NCI-H526 treated with DMSO at 0.1 percent for 48 hours (cell line): ENCODE results near the gene OR10T2.
"Not testable (repeated sequence)": the region's sequence is repeated elsewhere in the genome, so short reads cannot be mapped to it uniquely, and the experiment has no call there.

ENCODE experiments used
- DNase-seq: peaks from one replicate; lab custom pipeline; 2025; lab: John Stamatoyannopoulos, UW

Gene OR10T2

DNA sequence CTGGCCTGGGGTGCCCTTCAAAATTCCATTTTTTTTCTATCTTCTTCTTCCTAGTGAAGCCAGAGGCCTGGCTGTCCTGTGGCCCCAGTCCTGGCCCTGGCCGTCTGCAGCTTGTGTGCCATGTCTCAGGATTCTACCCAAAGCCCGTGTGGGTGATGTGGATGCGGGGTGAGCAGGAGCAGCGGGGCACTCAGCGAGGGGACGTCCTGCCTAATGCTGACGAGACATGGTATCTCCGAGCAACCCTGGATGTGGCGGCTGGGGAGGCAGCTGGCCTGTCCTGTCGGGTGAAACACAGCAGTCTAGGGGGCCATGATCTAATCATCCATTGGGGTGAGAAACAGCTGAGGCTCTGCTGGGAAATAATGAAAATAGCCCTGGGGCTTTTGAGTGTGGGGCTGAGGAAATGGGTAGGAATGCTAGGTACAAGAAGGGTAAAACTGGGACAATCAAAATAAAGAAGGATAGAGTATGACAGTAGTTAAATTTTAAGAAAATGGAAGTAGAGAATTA, 43.4 kb downstream of the OR10T2 start:
- no peak for DNase-seq

- no peak for DNase-seq
Measured at GRCh38 chr1:158354255-158354654, 45.0 kb downstream of the OR10T2 start.

DNA sequence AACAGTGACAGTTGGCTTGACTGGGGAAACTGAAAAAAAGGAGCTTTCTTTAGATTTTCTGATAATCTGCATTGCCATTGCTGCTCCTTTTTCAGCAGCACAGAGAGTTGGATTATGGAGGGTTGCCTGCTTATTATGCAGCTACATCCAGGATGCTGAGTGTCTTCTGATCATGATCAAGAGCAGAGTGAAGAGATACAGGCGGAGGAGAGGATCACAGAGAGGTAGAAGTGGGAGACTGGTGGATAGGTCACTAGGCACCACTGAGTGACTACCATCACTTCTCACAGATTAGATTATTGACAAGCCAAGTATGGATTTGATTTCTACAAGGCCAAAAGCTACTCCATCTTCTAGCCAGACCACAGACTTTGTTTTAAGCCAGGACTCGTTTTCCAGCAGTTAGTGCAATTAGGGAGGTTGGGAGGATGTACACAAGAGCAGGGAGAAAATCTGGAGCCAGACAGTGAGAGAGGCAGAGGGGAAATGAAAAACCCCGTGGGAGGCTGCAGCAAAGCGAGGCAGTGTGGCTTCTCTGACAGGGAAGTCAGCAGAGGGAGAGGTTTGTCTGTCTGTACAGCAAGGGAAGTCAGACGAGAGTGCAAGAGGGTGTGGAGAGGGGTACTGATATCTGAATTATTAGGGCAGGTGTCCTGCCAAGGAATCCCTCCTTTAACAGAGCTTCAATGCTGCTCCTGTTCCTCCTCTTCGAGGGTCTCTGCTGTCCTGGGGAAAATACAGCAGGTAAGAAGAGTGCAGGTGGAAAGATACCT, 45.8 kb downstream of the OR10T2 start, which contains the start of gene CD1E:
Gene CD1E (plus strand): TSS at position 592 of the 773 bp plus-strand sequence. CDS start 95 bp downstream, at position 687.
- DNase-seq: no peak

DNA sequence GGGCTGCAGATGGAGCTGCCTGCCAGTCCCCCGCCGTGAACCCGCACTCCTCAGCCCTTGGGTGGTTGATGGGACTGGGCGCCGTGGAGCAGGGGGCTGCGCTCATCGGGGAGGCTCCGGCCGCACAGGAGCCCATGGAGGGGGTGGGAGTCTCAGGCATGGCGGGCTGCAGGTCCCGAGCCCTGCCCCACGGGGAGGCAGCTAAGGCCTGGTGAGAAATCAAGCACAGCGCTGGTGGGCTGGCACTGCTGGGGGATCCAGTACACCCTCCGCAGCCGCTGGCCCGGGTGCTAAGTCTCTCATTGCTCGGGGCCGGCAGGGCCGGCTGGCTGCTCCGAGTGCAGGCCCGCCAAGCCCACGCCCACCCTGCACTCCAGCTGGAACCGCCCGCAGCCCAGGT, 50.3 kb downstream of the OR10T2 start:
- not testable (repeated sequence) for DNase-seq
